ENCODE results near the gene WDR93.

GRCh38 chr15:89750560-89751542 is 60.2 kb downstream of the WDR93 start, which contains the start of gene MESP1:
- no peak for TF ChIP-seq POLR2A (IDR thresholded peaks at IDR 0.05)
- TF ChIP-seq EP300 (IDR thresholded peaks at IDR 0.05) = no peak

All from suprapubic skin (tissue), 2 donors.